ENCODE data around the gene KLRC4.
"Not testable (repeated sequence)": the region's sequence is repeated elsewhere in the genome, so short reads cannot be mapped to it uniquely, and the experiment has no call there.

Gene KLRC4

GRCh38 chr12:10397296-10397695, 12.3 kb downstream of the KLRC4 start:
- no peak for DNase-seq (ENCODE audit: low spot score)

GRCh38 chr12:10396176-10396575, 13.4 kb downstream of the KLRC4 start:
- DNase-seq (ENCODE audit: low spot score), result not testable (repeated sequence)

- no peak for DNase-seq (ENCODE audit: low spot score)
Observed at GRCh38 chr12:10395390-10395998, 14.1 kb downstream of the KLRC4 start.

- not testable (repeated sequence) for DNase-seq (ENCODE audit: low spot score)
Observed at GRCh38 chr12:10394531-10395152, 14.9 kb downstream of the KLRC4 start.

- no peak for DNase-seq (ENCODE audit: low spot score)
Observed at GRCh38 chr12:10393291-10393690, 16.3 kb downstream of the KLRC4 start.

- DNase-seq (ENCODE audit: low spot score), result no peak
Observed at GRCh38 chr12:10392394-10392930, 17.1 kb downstream of the KLRC4 start.

GRCh38 chr12:10390991-10391390, 18.6 kb downstream of the KLRC4 start:
- DNase-seq (ENCODE audit: low spot score), result not testable (repeated sequence)

GRCh38 chr12:10389904-10390303, 19.7 kb downstream of the KLRC4 start, which contains the start of gene KLRK1:
KLRK1 (minus strand) TSS chr12:10390041; CDS start chr12:10388810, 1,231 bp downstream.
- DNase-seq (ENCODE audit: low spot score), result no peak

- DNase-seq (ENCODE audit: low spot score), result no peak
Observed at GRCh38 chr12:10388624-10389413, 20.7 kb downstream of the KLRC4 start.

GRCh38 chr12:10387498-10387897, 22.1 kb downstream of the KLRC4 start:
- DNase-seq (ENCODE audit: low spot score), result not testable (repeated sequence)

- DNase-seq (ENCODE audit: low spot score), result no peak
Observed at GRCh38 chr12:10386857-10387256, 22.7 kb downstream of the KLRC4 start.

GRCh38 chr12:10385166-10385613, 24.4 kb downstream of the KLRC4 start:
- no peak for DNase-seq (ENCODE audit: low spot score)

- no peak for DNase-seq (ENCODE audit: low spot score)
Observed at GRCh38 chr12:10384191-10384590, 25.4 kb downstream of the KLRC4 start.

- DNase-seq (ENCODE audit: low spot score), result no peak
Observed at GRCh38 chr12:10381928-10382628, 27.5 kb downstream of the KLRC4 start.

GRCh38 chr12:10378737-10379136, 30.8 kb downstream of the KLRC4 start:
- DNase-seq (ENCODE audit: low spot score), result not testable (repeated sequence)

GRCh38 chr12:10374624-10375018, 34.9 kb downstream of the KLRC4 start:
- DNase-seq (ENCODE audit: low spot score), result no peak

- no peak for DNase-seq (ENCODE audit: low spot score)
Observed at GRCh38 chr12:10372559-10372958, 37.0 kb downstream of the KLRC4 start.

GRCh38 chr12:10371893-10372535, 37.5 kb downstream of the KLRC4 start:
- DNase-seq (ENCODE audit: low spot score), result not testable (repeated sequence)

GRCh38 chr12:10369557-10370415, 39.8 kb downstream of the KLRC4 start:
- no peak for DNase-seq (ENCODE audit: low spot score)
